Measurements from ENCODE around the gene RPL7L1. TPM values are rescaled to one million over a fixed set of nuclear protein-coding genes. Genes with fewer than 3 reads are reported as not detected.
A peak's percentile ranks its signal among the peaks of the same experiment; 100 is the strongest.

RPL7L1 gene
- polyA plus RNA-seq (2012; ENCODE audit: insufficient read depth, insufficient read length, low read depth): 111 TPM

GRCh38 chr6:42879372-42880239 is at the start of gene RPL7L1:
Gene RPL7L1 (plus strand): TSS chr6:42879616. CDS start chr6:42879911, 295 bp downstream.
- H3K4me3 ChIP-seq (ENCODE audit: low read depth, low read length): peak within 1 kb of the TSS; percentile 100
- peaks cover 40% of the 10 kb centered on the region for H3K36me3 ChIP-seq
- H3K27me3 ChIP-seq: no peaks in the 10 kb centered on the region
- TF ChIP-seq CTCF (IDR thresholded peaks at IDR 0.05; ENCODE audit: low read depth, low read length): peak; percentile 14; the same call in 1 of the 2 replicates
- no peaks in the 10 kb centered on the region for H3K9me3 ChIP-seq
- peak; percentile 84 for DNase-seq
- H3K4me1 ChIP-seq: no peaks in the 10 kb centered on the region; the same call in 1 of the 2 replicates

- Histone ChIP-seq H3K4me1 (no peaks in the 10 kb centered on the region), H3K4me3 (ENCODE audit: low read depth, low read length) (no peak overlapping the region), H3K27me3 (no peaks in the 10 kb centered on the region), H3K36me3 (peaks cover 19% of the 10 kb centered on the region), H3K9me3 (no peaks in the 10 kb centered on the region)
- TF ChIP-seq CTCF (IDR thresholded peaks at IDR 0.05; ENCODE audit: low read depth, low read length): no peak
- DNase-seq: no peak
These were observed 48.2 kb upstream of the RPL7L1 start for GRCh38 chr6:42831237-42831636.

- no peak for DNase-seq
- peaks cover 12% of the 10 kb centered on the region for H3K36me3 ChIP-seq
- no peaks in the 10 kb centered on the region for H3K27me3 ChIP-seq
- no peak for TF ChIP-seq CTCF (IDR thresholded peaks at IDR 0.05; ENCODE audit: low read depth, low read length)
- H3K4me1 ChIP-seq: no peaks in the 10 kb centered on the region
- H3K9me3 ChIP-seq: no peaks in the 10 kb centered on the region
- no peak overlapping the region for H3K4me3 ChIP-seq (ENCODE audit: low read depth, low read length)
These were observed 45.4 kb upstream of the RPL7L1 start for GRCh38 chr6:42834056-42834455.

- Histone ChIP-seq H3K36me3 (no peaks in the 10 kb centered on the region), H3K27me3 (no peaks in the 10 kb centered on the region), H3K4me3 (ENCODE audit: low read depth, low read length) (no peak overlapping the region), H3K4me1 (no peaks in the 10 kb centered on the region; the same call in 1 of the 2 replicates), H3K9me3 (no peaks in the 10 kb centered on the region)
- no peak for TF ChIP-seq CTCF (IDR thresholded peaks at IDR 0.05; ENCODE audit: low read depth, low read length)
- no peak for DNase-seq
These were observed 37.4 kb upstream of the RPL7L1 start for GRCh38 chr6:42841844-42842584.

GRCh38 chr6:42845327-42845694 is 34.1 kb upstream of the RPL7L1 start:
- DNase-seq: no peak
- Histone ChIP-seq H3K36me3 (no peaks in the 10 kb centered on the region), H3K27me3 (no peaks in the 10 kb centered on the region), H3K4me1 (no peaks in the 10 kb centered on the region; the same call in 1 of the 2 replicates), H3K9me3 (no peaks in the 10 kb centered on the region), H3K4me3 (ENCODE audit: low read depth, low read length) (no peak overlapping the region)
- no peak for TF ChIP-seq CTCF (IDR thresholded peaks at IDR 0.05; ENCODE audit: low read depth, low read length)
